ENCODE results near the gene ZMYM3. TPM values are rescaled to one million over a fixed set of nuclear protein-coding genes. Genes with fewer than 3 reads are reported as not detected.

The ZMYM3 gene
- total and polyA plus RNA-seq, 9 donors, result 17.2 to 75.8 (median 50.1) TPM

DNA sequence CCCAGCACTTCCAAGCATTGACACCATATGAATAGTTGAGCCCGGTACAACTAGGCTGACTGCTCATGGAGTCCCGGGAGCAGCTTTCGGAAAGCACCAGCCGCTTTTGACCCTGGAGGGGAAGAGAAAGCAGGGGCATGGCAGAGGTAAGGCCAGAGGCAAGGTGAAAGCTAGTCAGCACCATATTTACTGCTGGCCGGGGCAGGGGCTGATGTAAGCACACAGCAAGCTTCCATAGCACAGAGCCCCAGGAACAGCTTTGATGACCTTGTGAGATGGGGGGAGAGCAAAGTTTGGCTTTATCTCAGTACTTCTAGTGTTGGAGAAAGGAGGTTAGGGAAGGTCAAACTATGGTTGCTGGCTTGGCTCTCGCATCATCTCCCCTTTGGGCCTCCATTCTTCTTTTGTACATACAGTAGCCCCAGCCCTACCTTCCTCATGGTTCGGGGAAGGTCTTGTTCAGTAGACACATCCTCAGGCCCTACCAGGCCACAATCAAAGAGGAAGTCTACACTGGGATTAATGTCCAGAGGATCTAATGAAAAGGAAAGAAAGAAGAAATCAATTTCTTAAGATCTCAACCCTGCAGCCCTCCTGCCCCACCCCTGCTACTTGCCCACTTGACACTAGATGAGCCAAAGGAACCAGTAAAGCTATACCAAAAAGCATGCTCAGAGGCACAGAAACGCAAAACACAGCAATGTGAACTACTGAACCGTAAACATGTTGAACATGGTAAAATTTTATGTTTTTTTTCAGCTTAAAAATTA lies 9.4 kb downstream of the ZMYM3 start:
- intact Hi-C loops (cut with DNase I), result no loop called here
- Histone ChIP-seq H3K9me3 (no peaks in the 10 kb centered on the region), H3K36me3 (no peaks in the 10 kb centered on the region), H3K27me3 (no peaks in the 10 kb centered on the region), H3K27ac (no peak overlapping the region), H3K4me1 (ENCODE audit: insufficient read depth) (no peaks in the 10 kb centered on the region), H3K4me3 (no peak overlapping the region)
- no peak for TF ChIP-seq EP300 (IDR thresholded peaks at IDR 0.05)
- TF ChIP-seq, protein P1, sequence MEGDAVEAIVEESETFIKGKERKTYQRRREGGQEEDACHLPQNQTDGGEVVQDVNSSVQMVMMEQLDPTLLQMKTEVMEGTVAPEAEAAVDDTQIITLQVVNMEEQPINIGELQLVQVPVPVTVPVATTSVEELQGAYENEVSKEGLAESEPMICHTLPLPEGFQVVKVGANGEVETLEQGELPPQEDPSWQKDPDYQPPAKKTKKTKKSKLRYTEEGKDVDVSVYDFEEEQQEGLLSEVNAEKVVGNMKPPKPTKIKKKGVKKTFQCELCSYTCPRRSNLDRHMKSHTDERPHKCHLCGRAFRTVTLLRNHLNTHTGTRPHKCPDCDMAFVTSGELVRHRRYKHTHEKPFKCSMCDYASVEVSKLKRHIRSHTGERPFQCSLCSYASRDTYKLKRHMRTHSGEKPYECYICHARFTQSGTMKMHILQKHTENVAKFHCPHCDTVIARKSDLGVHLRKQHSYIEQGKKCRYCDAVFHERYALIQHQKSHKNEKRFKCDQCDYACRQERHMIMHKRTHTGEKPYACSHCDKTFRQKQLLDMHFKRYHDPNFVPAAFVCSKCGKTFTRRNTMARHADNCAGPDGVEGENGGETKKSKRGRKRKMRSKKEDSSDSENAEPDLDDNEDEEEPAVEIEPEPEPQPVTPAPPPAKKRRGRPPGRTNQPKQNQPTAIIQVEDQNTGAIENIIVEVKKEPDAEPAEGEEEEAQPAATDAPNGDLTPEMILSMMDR (IDR thresholded peaks at IDR 0.05), result no peak
- no peak for TF ChIP-seq POLR2A (IDR thresholded peaks at IDR 0.05)
- DNase-seq, result no peak
- 77 to 83% (median 82%) methylated on average over 9 of the region's 9 CpGs for WGBS, 3 donors

DNA sequence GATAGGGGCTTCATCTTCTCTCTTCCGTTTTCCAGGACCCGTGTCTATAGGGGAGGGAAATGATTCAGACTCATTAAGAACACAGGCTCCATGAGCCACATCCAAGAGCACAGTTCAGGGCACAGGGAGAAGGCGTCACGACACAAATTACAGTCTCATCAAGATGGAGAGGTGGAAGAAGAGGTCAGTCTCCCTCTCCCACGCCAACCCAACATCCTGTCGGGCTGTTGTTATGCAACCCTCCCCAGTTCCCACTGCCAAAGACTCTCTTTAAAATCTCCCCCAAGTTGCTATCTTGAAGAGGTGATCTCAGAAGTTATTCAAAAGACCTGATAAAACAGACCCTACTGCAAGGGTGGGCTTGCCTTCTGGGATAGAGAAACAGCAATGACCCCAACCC lies 12.6 kb downstream of the ZMYM3 start:
- Histone ChIP-seq H3K4me1 (ENCODE audit: insufficient read depth) (no peaks in the 10 kb centered on the region), H3K27ac (no peak overlapping the region), H3K36me3 (no peaks in the 10 kb centered on the region), H3K9me3 (no peaks in the 10 kb centered on the region), H3K27me3 (no peaks in the 10 kb centered on the region), H3K4me3 (no peak overlapping the region)
- intact Hi-C loops (cut with DNase I), result no loop called here
- no peak for DNase-seq
- WGBS, 3 donors, result 60 to 69% (median 63%) methylated on average over 6 of the region's 6 CpGs
- TF ChIP-seq, protein P1 (IDR thresholded peaks at IDR 0.05), result no peak
- TF ChIP-seq POLR2A (IDR thresholded peaks at IDR 0.05) (no peak), EP300 (IDR thresholded peaks at IDR 0.05) (no peak)

DNA sequence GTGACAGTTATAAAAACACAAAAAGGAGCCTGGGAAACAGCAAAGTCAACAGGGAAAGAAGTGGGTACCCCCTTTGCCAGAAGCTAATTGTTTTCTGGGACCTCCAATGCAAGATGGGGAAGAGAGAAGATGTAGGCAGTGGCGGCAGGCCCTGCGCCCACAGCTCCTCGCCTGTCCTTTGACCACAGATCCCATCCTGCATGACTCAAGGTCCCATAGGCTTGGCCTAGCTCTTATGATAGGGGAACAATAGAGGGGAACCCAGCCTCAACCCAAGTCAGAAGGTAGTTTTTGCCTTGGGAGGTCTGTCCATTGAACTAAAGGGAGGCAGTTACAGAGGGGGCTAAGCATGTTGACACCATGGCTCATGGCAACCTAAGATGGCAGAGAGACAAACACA lies 14.2 kb downstream of the ZMYM3 start:
- Histone ChIP-seq H3K36me3 (no peaks in the 10 kb centered on the region), H3K4me3 (no peak overlapping the region), H3K9me3 (no peaks in the 10 kb centered on the region), H3K4me1 (ENCODE audit: insufficient read depth) (no peaks in the 10 kb centered on the region), H3K27me3 (no peaks in the 10 kb centered on the region), H3K27ac (no peak overlapping the region)
- intact Hi-C loops (cut with DNase I), result no loop called here
- 83 to 89% (median 88%) methylated on average over 3 of the region's 3 CpGs for WGBS, 3 donors
- TF ChIP-seq, protein P1 (IDR thresholded peaks at IDR 0.05), result no peak
- TF ChIP-seq POLR2A (IDR thresholded peaks at IDR 0.05) (no peak), EP300 (IDR thresholded peaks at IDR 0.05) (no peak)
- DNase-seq, result no peak

DNA sequence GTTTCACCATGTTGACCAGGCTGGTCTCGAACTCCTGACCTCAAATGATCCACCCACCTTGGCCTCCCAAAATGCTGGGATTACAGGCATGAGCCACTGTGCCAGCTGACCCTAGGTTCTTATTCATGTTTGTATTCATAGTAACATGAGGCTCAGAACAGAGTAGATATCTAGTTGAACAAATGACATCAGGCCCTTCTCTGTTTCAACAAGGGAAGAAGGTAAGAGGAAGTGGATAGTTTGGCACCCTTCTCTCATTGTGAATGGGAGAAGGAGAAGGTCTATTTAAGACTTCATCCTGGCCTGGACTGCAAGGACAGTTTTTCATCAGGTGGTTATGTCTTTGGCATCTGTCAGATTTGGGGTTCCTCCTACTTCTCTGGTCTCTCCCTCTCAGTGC lies 17.1 kb downstream of the ZMYM3 start:
- TF ChIP-seq EP300 (IDR thresholded peaks at IDR 0.05), result no peak
- TF ChIP-seq, protein P1 (IDR thresholded peaks at IDR 0.05), result no peak
- no peak for TF ChIP-seq POLR2A (IDR thresholded peaks at IDR 0.05)
- WGBS, 3 donors, result 79 to 88% (median 85%) methylated on average over 1 of the region's 1 CpG
- intact Hi-C loops (cut with DNase I), result no loop called here

More for the DNA sequence above, 17.1 kb downstream of the ZMYM3 start:
- H3K27me3 ChIP-seq, result no peaks in the 10 kb centered on the region
- no peak overlapping the region for H3K27ac ChIP-seq
- H3K4me3 ChIP-seq, result no peak overlapping the region
- no peak for DNase-seq
- H3K9me3 ChIP-seq, result no peaks in the 10 kb centered on the region
- no peaks in the 10 kb centered on the region for H3K4me1 ChIP-seq (ENCODE audit: insufficient read depth)
- no peaks in the 10 kb centered on the region for H3K36me3 ChIP-seq

Data from ovary (tissue), 9 donors.